Vagina (tissue), 2 donors: Measurements from ENCODE around the gene APOL6.

ENCODE experiments used
- POLR2A ChIP-seq, 2 donors: fragments of 450-650 bp; IDR thresholded peaks; one replicate each; pipeline ENCODE4 v1.6.1; 2017; ENCODE audit warnings: antibody characterized with exemption in 2 of 2, mild to moderate bottlenecking in 2 of 2, moderate library complexity in 2 of 2
- POLR2AphosphoS5 ChIP-seq, 2 donors: sonication (generic); formaldehyde crosslinking; IDR thresholded peaks; one replicate each; pipeline ENCODE4 v1.9.0; 2017; ENCODE audit warnings: antibody characterized with exemption in 2 of 2, mild to moderate bottlenecking in 2 of 2, low read depth in 1 of 2; ENCODE audit not compliant: insufficient read depth in 1 of 2
- TF ChIP-seq, protein P1 (sequence below), 3 experiments: fragments of 450-650 bp in 2 of 3; fragments of 200-600 bp in 1 of 3; sonication (generic) in 1 of 3; IDR thresholded peaks; one replicate each; pipeline ENCODE4 v1.5.1; 2017 to 2019; ENCODE audit warnings: antibody characterized with exemption in 3 of 3, mild to moderate bottlenecking in 2 of 3, moderate library complexity in 2 of 3

DNA sequence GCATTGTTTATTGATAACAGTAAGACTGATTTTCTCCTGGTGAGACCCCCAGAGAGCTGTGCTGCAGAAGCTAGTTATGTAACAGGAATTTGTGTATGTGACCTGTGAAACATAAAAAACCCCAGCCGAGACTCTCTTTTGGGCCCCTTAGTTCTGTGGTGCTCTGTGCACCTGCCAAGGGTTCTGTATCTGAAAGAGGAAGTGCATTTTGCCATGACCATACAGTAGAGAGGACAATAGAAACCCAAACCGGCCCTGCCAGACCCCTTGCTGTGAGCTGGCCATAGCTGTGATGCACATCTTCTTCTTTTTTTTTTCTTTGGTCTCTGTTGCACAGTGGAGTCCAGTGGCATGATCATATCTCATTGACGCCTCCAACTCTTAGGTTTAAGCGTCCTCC lies 38.1 kb downstream of the APOL6 start:
- TF ChIP-seq, protein P1, sequence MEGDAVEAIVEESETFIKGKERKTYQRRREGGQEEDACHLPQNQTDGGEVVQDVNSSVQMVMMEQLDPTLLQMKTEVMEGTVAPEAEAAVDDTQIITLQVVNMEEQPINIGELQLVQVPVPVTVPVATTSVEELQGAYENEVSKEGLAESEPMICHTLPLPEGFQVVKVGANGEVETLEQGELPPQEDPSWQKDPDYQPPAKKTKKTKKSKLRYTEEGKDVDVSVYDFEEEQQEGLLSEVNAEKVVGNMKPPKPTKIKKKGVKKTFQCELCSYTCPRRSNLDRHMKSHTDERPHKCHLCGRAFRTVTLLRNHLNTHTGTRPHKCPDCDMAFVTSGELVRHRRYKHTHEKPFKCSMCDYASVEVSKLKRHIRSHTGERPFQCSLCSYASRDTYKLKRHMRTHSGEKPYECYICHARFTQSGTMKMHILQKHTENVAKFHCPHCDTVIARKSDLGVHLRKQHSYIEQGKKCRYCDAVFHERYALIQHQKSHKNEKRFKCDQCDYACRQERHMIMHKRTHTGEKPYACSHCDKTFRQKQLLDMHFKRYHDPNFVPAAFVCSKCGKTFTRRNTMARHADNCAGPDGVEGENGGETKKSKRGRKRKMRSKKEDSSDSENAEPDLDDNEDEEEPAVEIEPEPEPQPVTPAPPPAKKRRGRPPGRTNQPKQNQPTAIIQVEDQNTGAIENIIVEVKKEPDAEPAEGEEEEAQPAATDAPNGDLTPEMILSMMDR (IDR thresholded peaks at IDR 0.05): no peak
- no peak for TF ChIP-seq POLR2A (IDR thresholded peaks at IDR 0.05)
- TF ChIP-seq POLR2AphosphoS5 (IDR thresholded peaks at IDR 0.05; ENCODE audit: insufficient read depth in 1 of 2, low read depth in 1 of 2): no peak
